Erythroblast (primary cell): ENCODE data around the gene MACROD2.

Experiments used
- GATA1 ChIP-seq: IDR thresholded peaks from 2 replicates; pipeline ENCODE4 v1.6.1; 2011; ENCODE audit warnings: low read depth, mild to moderate bottlenecking, control low read depth, low read length, moderate library complexity
- POLR2A ChIP-seq: IDR thresholded peaks from 2 replicates; pipeline ENCODE4 v1.6.1; 2011; ENCODE audit warnings: mild to moderate bottlenecking, low read length

DNA sequence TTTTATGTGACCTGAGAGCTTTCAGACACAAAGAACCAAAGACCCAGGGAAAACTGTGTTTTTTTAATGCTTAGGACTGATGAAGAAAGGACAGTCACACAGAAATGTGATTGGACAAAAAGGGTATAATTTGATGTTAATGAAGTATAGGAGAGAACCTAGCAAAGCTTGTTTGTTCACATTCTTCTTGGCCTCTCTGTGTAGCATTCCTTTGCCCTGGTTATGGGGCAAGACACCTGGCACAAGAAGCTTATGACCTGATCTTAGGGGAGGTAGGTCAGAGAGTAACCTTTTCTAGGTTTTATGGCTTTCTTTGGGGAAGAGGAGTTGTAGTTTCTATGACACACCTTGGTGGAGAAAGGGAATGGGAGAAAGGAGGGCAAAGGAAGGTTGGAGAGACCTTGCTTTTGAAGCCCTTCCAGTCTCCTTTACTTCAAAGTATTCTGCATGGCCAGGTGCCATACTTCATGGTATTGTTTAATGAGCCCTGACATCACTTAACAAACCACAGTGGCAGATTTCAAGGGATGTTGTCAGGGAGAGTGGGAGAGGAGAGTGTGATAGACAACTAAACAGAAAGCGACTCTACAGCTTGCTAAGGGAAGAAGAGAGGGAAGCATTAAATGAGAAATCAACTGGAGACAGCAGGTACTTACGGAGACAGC lies 1043.9 kb downstream of the MACROD2 start:
- TF ChIP-seq POLR2A: no peak
- TF ChIP-seq GATA1: no peak
